Heart right ventricle (tissue), 16 donors: ENCODE measurements around the gene SFXN3. TPM values are rescaled to one million over a fixed set of nuclear protein-coding genes. Genes with fewer than 3 reads are reported as not detected.

ENCODE experiments used
- ATAC-seq, 8 donors: fragments of 200-7000 bp; cut with Tn5 transposase; one replicate each; pipeline ENCODE4 v1.9.1; 2020; ENCODE audit warnings: mild to moderate bottlenecking in 8 of 8, moderate library complexity in 8 of 8, moderate number of reproducible peaks in 1 of 8
- DNase-seq, 2 donors: peaks; one replicate each; pipeline ENCODE4 v3.0.0-alpha.2; 2020
- H3K27ac ChIP-seq, 10 donors: fragments of 200-600 bp; sonication (generic) in 2 of 10; one replicate each; pipeline versions ENCODE4 v1.5.0 to v1.8.0; 2020 to 2022; ENCODE audit warnings: mild to moderate bottlenecking in 3 of 10
- H3K27me3 ChIP-seq, 7 donors: fragments of 200-600 bp; one replicate each; pipeline ENCODE4 v1.8.0; 2021 to 2022; ENCODE audit warnings: mild to moderate bottlenecking in 2 of 7
- H3K36me3 ChIP-seq, 9 donors: fragments of 200-600 bp; sonication (generic) in 1 of 9; one replicate each; pipeline versions ENCODE4 v1.5.0 to v1.8.0; 2020 to 2022; ENCODE audit warnings: mild to moderate bottlenecking in 2 of 9
- H3K4me1 ChIP-seq, 9 donors: fragments of 200-600 bp; sonication (generic) in 1 of 9; one replicate each; pipeline versions ENCODE4 v1.5.0 to v1.8.0; 2020 to 2022; ENCODE audit warnings: mild to moderate bottlenecking in 4 of 9
- H3K4me3 ChIP-seq, 10 donors: fragments of 200-600 bp; sonication (generic) in 2 of 10; one replicate each; pipeline versions ENCODE4 v1.5.0 to v1.8.0; 2020 to 2022; ENCODE audit warnings: mild to moderate bottlenecking in 7 of 10, moderate library complexity in 2 of 10
- H3K9me3 ChIP-seq, 11 donors: fragments of 200-600 bp in 10 of 11; sonication (generic) in 2 of 11; one replicate each; pipeline versions ENCODE4 v1.5.0 to v1.8.0; 2013 to 2022; ENCODE audit warnings: mild to moderate bottlenecking in 2 of 11, control low read depth in 1 of 11, moderate library complexity in 1 of 11
- WGBS, 2 donors: extraction: QIAGEN DNeasy Blood & Tissue Kit; methylation state at CpG; one replicate each; pipeline ENCODE4 v1.1.7; 2013; ENCODE audit warnings: inconsistent platforms in 1 of 2; 5-methylcytosine and 5-hydroxymethylcytosine counted together
- intact Hi-C, 10 donors: fragments of 100-400 bp; cut with DNase I; formaldehyde crosslinking; loops; one replicate each; pipeline versions ENCODE4 v1.11.1 to v1.14.2; 2022
- polyA plus RNA-seq, 2 donors: library from polyadenylated mRNA; stranded (reverse); fragments of 200-250 nt; gene quantifications; one replicate each; pipeline ENCODE4 v1.2.3, GENCODE V29; 2013
- total RNA-seq, 10 donors: library from RNA; stranded (reverse); fragmentation: NEBNext Ultra II Directional in 3 of 10; extraction: Animal tissue kit (Norgen Biotek cat#: 25700) in 3 of 10; gene quantifications; one replicate each; pipeline versions ENCODE4 v1.2.1 to v1.2.4, GENCODE V29; 2021 to 2023
- TF ChIP-seq, protein P1 (sequence below), 9 donors: fragments of 200-600 bp; sonication (generic) in 2 of 9; IDR thresholded peaks; one replicate each; pipeline versions ENCODE4 v1.5.0 to v1.8.0; 2021 to 2022; ENCODE audit warnings: antibody characterized with exemption in 9 of 9, mild to moderate bottlenecking in 5 of 9, moderate library complexity in 1 of 9
- donor health status: Arrhythmogenic right ventricular cardiomyopathy.
- donor health status: ischemic (EF 13 %, LVEDD 7.1; RV severe dilation, severe dysfunction).
- donor health status: healthy with polysubstance abuse.
- donor health status: DM: no; HTN: yes; CAD: no.
- donor health status: DM: no; HTN: no; CAD: no.
- donor health status: ischemic (EF 25% LVEDD 6.9; RV normal size, moderate dysfunction).
- donor health status: ischemic (EF 25% LVEDD 5.7; RV mildly dilated, moderate dysfunction).
- donor health status: healthy.
- donor health status: DM: yes; HTN: yes; CAD: no.
- donor health status: Ischemic cardiomyopathy.
- donor health status: ischemic (EF 35%, LVEDD 5.7; RV mildly dilated, moderate dysfunction).
- donor health status: nonischemic (EF 11% LVEDD 7.7; RV severe dilation, severe dysfunction).
- donor health status: DM: yes; HTN: yes; CAD: no.
- donor health status: PGD.
- donor health status: ischemic (EF 29% LVEDD 5.4; RV normal size, mild dysfunction).
- donor health status: nonischemic (EF 23%, LVEDD 6.1; RV moderate dilation, normal function).

SFXN3 gene
- total and polyA plus RNA-seq, 12 donors = 8.4 to 25.7 (median 15.4) TPM

DNA sequence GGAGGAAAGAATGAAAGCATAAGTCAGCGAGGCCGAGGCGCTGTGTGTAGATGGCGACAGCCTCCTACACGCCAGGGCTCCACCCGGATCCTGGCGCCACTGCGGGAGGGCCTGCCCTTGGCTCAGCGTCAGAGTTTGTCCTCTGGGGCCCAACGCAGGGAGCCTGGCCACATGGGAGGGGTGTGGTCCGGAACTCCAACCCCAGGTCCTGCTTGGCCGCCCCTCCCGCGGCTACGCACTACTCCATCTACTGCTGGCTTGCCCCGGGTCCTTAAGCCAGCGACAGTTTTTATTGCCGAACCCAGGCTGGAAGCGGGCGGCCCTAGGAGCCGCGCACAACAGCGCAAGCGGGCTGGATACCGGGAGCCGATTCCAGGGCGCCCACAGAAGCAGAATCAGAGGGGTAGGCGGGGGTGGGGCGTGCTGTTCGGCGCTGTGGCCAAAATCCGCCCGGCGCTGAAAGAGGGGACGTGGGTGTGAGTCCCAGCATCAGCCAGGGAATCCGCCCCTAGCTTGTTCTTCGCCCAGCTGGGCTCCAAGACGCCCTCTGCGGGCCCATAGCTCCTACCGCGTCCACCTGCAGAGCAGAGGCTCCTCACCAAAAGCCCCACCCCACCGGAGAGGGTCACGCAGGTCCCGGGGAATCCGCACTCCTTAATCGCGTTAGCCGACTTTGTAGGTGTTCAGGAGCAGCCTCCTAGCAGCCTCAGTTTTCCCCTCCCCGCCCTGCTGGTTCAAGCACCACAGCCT is 35.3 kb downstream of the SFXN3 start:
- peaks cover 0 to 62% (median 0%) of the 10 kb centered on the region in 7 donors for H3K27me3 ChIP-seq
- ATAC-seq (peak; percentile 42 to 80 (median 77)), DNase-seq (peak; percentile 85 to 88)
- H3K27ac ChIP-seq = peak overlapping the region; percentile 56 to 99 (median 90)
- intact Hi-C loops = loop anchor here in 2 of 10 donors (1.0 to 10.0 kb wide), 2 partner anchors 24 to 72 kb away; partner anchors contain the start of gene LZTS2 (in 1 of the 2)
- TF ChIP-seq, protein P1, sequence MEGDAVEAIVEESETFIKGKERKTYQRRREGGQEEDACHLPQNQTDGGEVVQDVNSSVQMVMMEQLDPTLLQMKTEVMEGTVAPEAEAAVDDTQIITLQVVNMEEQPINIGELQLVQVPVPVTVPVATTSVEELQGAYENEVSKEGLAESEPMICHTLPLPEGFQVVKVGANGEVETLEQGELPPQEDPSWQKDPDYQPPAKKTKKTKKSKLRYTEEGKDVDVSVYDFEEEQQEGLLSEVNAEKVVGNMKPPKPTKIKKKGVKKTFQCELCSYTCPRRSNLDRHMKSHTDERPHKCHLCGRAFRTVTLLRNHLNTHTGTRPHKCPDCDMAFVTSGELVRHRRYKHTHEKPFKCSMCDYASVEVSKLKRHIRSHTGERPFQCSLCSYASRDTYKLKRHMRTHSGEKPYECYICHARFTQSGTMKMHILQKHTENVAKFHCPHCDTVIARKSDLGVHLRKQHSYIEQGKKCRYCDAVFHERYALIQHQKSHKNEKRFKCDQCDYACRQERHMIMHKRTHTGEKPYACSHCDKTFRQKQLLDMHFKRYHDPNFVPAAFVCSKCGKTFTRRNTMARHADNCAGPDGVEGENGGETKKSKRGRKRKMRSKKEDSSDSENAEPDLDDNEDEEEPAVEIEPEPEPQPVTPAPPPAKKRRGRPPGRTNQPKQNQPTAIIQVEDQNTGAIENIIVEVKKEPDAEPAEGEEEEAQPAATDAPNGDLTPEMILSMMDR (IDR thresholded peaks at IDR 0.05) = peak in 8 of 9 donors; percentile 16 to 67 (median 50)
- H3K9me3 ChIP-seq = no peaks in the 10 kb centered on the region
- H3K4me1 ChIP-seq = peaks cover 13 to 65% (median 61%) of the 10 kb centered on the region in 9 donors
- 2% methylated on average over 49 of the region's 49 CpGs for WGBS, 2 donors
- peak overlapping the region; percentile 43 to 68 (median 61) for H3K4me3 ChIP-seq
- no peaks in the 10 kb centered on the region for H3K36me3 ChIP-seq

DNA sequence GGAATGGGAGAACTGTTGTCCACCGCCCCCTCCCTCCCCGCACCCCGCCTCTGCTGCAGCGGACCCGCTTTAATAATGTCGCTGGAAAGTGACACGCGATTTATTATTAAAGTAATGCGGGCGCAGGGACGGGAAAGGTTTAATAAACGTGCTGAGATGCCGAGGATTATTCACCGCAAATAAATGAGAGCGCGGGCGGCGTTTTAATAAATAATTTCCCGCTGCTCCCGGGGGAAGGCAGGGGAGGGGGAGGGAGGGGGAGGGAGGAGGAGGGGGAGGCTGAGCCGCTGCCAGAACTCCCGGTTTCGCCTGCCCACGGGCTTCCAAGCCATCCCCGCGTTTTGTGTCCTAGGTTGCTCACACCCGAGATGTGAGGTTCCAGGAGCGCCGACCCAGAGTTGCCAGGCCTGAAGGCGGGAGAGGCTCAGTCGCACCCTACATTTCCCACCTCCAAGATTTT is 35.9 kb downstream of the SFXN3 start:
- TF ChIP-seq, protein P1 (IDR thresholded peaks at IDR 0.05) = no peak
- Histone ChIP-seq H3K27ac (peak overlapping the region in 9 of 10 donors; percentile 77 to 99 (median 92)), H3K9me3 (no peaks in the 10 kb centered on the region), H3K4me3 (peak overlapping the region; percentile 43 to 68 (median 61)), H3K27me3 (peaks cover 0 to 58% (median 4%) of the 10 kb centered on the region in 7 donors), H3K36me3 (no peaks in the 10 kb centered on the region), H3K4me1 (peaks cover 13 to 64% (median 60%) of the 10 kb centered on the region in 9 donors)
- DNase-seq = peak; percentile 28 to 36
- intact Hi-C loops = loop anchor here in 2 of 10 donors (1.0 to 10.0 kb wide), 2 partner anchors 25 to 72 kb away; partner anchors contain the start of gene LZTS2 (in 1 of the 2)
- peak in 4 of 8 donors; percentile 9 to 31 (median 20) for ATAC-seq
- 1 to 2% methylated on average over 31 of the region's 31 CpGs for WGBS, 2 donors

DNA sequence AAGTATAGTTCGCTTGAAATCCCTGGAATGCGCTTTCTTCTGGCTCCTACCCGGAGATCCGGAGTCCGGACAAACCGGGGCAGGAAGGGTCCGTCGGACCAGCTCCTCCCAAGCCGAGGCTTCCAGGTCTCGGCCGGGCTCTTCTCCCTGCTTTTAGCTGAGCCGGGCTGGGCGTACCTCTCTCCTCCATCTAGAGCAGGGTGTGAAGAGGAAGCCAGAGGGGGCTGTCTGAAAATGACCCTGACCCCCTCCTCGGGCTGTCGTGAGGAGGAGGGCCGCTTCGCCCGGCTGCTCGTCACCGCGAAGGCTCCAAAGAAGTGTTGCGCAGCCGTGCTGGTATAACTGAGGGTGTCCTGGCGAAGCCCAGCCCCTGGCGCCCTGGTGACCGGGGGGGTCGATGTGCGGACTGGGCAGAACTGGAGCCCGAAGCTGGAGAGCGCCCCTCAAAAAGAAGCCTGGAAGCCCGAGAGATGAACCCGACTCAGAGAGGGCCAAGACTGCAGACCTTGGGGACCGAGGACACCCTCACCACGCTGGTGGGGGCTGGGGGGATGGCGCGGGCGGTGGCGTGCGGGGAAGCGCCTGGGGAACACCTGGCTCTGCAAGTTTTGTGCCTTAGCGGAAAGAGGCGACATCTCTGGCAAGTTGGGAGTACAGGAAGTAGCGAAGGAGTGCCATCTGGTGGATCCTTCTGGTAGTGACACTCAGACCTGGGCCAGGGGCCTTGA is 36.5 kb downstream of the SFXN3 start:
- Histone ChIP-seq H3K27me3 (peaks cover 0 to 52% (median 10%) of the 10 kb centered on the region in 7 donors), H3K4me1 (peaks cover 10 to 64% (median 59%) of the 10 kb centered on the region in 9 donors), H3K4me3 (peak overlapping the region; percentile 43 to 68 (median 61)), H3K36me3 (no peaks in the 10 kb centered on the region), H3K27ac (peak overlapping the region; percentile 34 to 99 (median 90)), H3K9me3 (no peaks in the 10 kb centered on the region)
- peak; percentile 55 to 79 for DNase-seq
- 0 to 1% methylated on average over 43 of the region's 43 CpGs for WGBS, 2 donors
- ATAC-seq = peak in 7 of 8 donors; percentile 14 to 69 (median 49)
- TF ChIP-seq, protein P1 (IDR thresholded peaks at IDR 0.05) = peak; percentile 79 to 93 (median 91)
- intact Hi-C loops = loop anchor here in 1 of 10 donors (1.0 to 10.0 kb wide), 2 partner anchors 8 to 73 kb away; partner anchors contain the start of gene LZTS2

DNA sequence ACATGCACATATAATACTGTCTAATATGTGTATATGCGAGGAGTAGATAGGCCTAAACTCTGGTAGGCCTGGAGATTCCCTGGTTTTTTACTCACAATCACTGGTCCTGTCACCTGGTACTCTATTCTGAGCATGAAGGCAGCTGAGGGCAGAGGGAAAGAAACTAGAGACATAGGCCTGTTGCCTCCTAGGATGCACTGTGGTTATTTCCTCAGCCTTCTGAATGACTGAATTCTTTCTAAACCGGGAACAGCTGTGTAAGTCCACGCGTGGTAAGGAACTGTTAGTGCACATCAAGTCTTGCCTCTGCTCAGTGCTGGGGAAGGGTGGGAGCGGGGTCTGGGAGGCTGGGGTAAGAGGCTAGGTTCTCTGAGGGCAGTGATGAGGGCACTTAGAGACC is 38.4 kb downstream of the SFXN3 start:
- Histone ChIP-seq H3K27ac (no peak overlapping the region), H3K4me3 (no peak overlapping the region), H3K9me3 (no peaks in the 10 kb centered on the region), H3K36me3 (no peaks in the 10 kb centered on the region), H3K4me1 (peaks cover 8 to 57% (median 40%) of the 10 kb centered on the region in 9 donors), H3K27me3 (peaks cover 0 to 52% (median 29%) of the 10 kb centered on the region in 7 donors)
- WGBS, 2 donors = 81 to 93% methylated on average over 5 of the region's 5 CpGs
- intact Hi-C loops = loop anchor here in 1 of 10 donors (10.0 kb wide), 1 partner anchor 75 kb away; the partner anchor contains the start of gene LZTS2
- DNase-seq (no peak), ATAC-seq (no peak)
- TF ChIP-seq, protein P1 (IDR thresholded peaks at IDR 0.05) = no peak
